Hematopoietic multipotent progenitor cell treated with erythropoietin and hydrocortisone succinate and interleukin-3 and kit ligand, for 4 days (in vitro differentiated cells): ENCODE data around the gene CCDC120.

Experiments used
- DNase-seq: peaks from one replicate; pipeline ENCODE4 v3.0.0-alpha.2; 2015

Gene CCDC120

GRCh38 chrX:49061916-49062315 lies 3.1 kb downstream of the CCDC120 start:
- no peak for DNase-seq

- DNase-seq: no peak
Measured at GRCh38 chrX:49063715-49064114, 4.9 kb downstream of the CCDC120 start.

GRCh38 chrX:49064303-49064702 lies 5.5 kb downstream of the CCDC120 start:
- DNase-seq: no peak

DNA sequence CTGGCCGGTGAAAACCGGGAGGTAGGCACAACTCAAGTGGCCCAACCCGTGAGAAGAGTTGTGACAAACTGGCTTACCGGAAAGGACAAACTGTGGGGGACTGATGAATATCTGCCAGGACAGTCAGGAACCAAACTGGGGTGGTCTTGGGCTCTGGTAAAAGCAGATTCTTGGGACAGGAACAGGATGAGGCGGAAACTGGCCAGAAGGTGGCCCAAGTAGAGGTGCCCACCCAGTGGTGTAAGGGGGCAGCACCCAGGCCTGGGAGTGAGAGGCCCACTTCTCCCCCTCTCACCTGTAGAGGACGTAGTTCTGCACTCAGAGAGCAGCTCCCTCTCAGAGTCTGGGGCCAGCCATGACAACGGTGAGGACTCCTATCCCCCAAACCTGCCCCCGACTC lies 5.9 kb downstream of the CCDC120 start:
- DNase-seq: no peak

- DNase-seq: no peak
Measured at GRCh38 chrX:49066278-49066677, 7.5 kb downstream of the CCDC120 start.

- DNase-seq: no peak
Measured at GRCh38 chrX:49066690-49067089, 7.9 kb downstream of the CCDC120 start.

GRCh38 chrX:49067285-49068120 lies 8.7 kb downstream of the CCDC120 start:
- DNase-seq: no peak

DNA sequence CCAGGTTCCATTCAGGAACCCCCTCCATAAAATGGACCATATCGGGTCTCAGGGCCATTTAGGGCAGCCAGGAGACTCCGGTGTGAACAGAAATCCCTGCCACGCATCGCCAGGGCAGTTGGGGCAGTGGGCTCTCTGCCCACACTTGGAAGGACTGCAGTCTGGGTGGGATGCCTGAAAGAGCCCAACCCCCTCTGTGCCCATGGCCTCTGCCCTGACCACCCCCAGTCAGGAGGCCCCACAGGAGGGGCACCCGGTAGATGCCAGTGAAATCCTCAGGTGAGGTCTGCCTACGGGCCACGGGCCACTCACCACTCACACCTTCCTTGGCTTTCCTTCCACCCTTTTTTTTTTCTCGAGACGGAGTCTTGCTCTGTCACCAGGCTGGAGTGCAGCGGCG lies 10.2 kb downstream of the CCDC120 start:
- no peak for DNase-seq

GRCh38 chrX:49070988-49071387 lies 12.2 kb downstream of the CCDC120 start:
- DNase-seq: no peak

DNA sequence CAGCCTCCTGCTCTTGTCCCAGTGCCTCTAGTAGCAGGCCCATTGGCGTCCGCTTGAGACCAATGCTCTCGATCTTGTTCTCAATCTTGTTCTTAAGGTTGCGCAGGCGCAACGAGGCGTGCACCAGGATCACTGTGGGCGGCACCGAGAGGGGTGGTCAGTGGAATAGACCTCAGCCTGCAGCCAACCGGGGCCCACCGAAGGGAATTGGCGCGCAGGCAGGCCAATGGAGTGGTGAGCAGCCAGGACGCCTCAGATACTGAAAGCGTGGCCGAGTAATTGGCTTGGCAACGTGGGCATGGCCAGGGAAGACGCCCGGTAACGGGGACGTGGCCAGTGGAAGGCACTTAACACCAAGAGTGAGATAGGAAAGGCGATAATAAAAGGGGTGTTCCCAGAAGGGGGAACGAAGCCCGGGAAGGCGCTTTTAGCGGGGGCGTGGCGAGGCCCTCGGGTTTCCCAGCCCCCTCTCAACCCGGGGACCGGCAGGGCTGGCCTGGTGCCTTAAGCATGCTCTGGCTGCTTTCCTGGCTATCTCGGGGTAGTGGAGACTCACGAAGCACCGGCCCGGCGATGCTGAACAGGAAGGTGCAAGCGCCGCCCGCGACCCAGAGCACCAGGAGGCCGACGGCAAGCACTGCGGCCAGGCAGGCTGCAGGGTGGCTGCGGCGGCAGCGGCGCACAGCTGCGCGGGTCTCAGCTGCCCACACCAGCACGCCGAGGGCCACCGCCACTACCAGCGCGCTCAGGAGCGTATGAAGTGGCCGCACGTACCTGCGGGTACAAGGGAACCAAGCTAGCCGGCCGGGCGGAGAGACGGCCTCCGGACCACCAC lies 13.3 kb downstream of the CCDC120 start:
- DNase-seq: peak; percentile 28

DNA sequence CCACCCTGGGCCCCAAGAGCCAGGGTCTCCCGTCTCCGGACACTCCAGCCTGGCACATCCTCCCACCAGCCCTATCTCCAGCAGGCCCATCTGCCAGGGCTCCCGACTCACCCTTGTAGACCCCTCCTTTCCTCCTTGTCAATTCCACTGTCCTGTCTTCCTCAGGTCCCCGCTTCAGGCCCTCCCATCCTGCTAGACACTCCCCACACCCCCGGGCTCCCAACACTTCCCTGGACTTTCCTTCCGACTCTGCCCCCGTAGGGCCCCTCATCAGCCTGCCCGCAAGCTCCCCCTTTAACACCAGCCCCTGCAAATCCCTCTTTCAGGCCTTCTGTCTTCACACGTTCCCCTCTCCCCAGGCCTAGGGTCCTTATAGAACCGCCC lies 13.9 kb downstream of the CCDC120 start:
- no peak for DNase-seq

- DNase-seq: peak; percentile 96
Measured at GRCh38 chrX:49073601-49074575, 15.1 kb downstream of the CCDC120 start, which contains the start of gene PRAF2. PRAF2 (minus strand) TSS chrX:49074002; CDS start chrX:49073987, 15 bp downstream.

- DNase-seq: peak; percentile 33
Measured at GRCh38 chrX:49075347-49075746, 16.5 kb downstream of the CCDC120 start.

DNA sequence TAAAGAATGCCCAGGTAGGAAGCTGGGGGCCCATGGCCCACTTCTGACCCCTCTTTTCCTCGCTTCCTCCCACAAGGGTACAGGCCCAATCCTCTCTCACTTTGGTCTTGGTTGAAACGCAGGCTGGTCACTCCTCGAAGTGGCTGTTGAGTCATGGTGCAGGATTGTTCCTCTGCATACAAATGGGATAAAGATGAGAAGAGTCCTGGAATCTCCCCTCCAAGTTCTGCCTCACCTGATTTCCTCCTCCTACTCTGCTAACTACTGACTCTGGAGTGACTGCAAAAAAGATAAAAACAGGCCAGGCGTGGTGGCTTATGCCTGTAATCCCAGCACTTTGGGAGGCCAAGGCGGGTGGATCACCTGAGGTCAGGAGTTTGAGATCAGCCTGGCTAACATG lies 19.1 kb downstream of the CCDC120 start:
- no peak for DNase-seq

GRCh38 chrX:49079489-49080428 lies 21.0 kb downstream of the CCDC120 start, which contains the start of gene WDR45:
WDR45 (minus strand) TSS chrX:49079887; CDS start chrX:49078095, 1,792 bp downstream.
- DNase-seq: peak; percentile 85

DNA sequence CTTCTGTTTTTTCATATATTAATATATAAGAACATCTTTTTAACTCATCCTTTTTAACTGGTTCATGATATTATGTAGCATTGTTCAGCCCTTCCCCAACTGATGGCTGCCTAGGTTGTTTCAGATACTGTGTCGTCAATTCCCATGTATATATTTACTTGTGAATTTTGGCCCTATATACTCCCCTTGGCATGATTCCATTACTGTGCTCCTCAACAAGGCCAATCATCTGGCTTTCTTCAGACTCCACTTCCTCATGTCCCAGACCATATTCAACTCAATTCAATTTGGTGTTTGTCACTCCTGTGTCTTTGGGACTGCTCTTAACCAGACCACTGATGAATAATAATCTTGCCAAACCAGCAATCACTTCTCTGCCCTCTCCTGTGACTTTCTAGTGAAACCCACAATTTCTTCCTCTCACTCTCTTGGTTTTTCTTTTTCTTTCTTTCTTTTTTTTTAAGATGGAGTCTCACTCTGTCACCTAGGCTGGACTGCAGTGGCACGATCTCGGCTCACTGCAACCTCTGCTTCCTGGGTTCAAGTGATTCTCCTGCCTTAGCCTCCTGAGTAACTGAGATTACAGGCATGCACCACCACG lies 23.6 kb downstream of the CCDC120 start:
- DNase-seq: no peak

GRCh38 chrX:49089553-49089952 lies 30.8 kb downstream of the CCDC120 start:
- DNase-seq: no peak

- no peak for DNase-seq
Measured at GRCh38 chrX:49096419-49096818, 37.6 kb downstream of the CCDC120 start.

- peak; percentile 97 for DNase-seq
Measured at GRCh38 chrX:49100704-49101628, 42.2 kb downstream of the CCDC120 start.

GRCh38 chrX:49101629-49101984 lies 42.8 kb downstream of the CCDC120 start:
- DNase-seq: no peak
